GM19351 (cell line): Measurements from ENCODE around the gene DDX50.
"Not testable (repeated sequence)": the region's sequence is repeated elsewhere in the genome, so short reads cannot be mapped to it uniquely, and the experiment has no call there.

Experiments used
- ATAC-seq: cut with Tn5 transposase; IDR thresholded peaks from one replicate; pipeline ENCODE4 v1.9.1; 2021; ENCODE audit warnings: mild to moderate bottlenecking, moderate library complexity; ENCODE audit not compliant: unreplicated experiment

DDX50 gene

GRCh38 chr10:68979738-68980137 is 78.6 kb downstream of the DDX50 start:
- not testable (repeated sequence) for ATAC-seq

GRCh38 chr10:68981074-68981473 is 80.0 kb downstream of the DDX50 start:
- ATAC-seq = no peak

- ATAC-seq = no peak
These were observed 81.3 kb downstream of the DDX50 start for GRCh38 chr10:68982389-68982788.

GRCh38 chr10:68987611-68988010 is 86.5 kb downstream of the DDX50 start:
- ATAC-seq = no peak

- ATAC-seq = peak; percentile 73
These were observed 87.6 kb downstream of the DDX50 start, which contains the start of gene KIFBP for GRCh38 chr10:68988530-68989316. Gene KIFBP, plus strand, starts transcription at chr10:68988803. Its CDS starts 30 bp downstream, at chr10:68988833.

- no peak for ATAC-seq
These were observed 88.3 kb downstream of the DDX50 start for GRCh38 chr10:68989317-68989990.

GRCh38 chr10:68992636-68993440 is 91.7 kb downstream of the DDX50 start:
- ATAC-seq = no peak
